SK-N-SH treated with all-trans-retinoic acid at 6 μM for 48 hours (cell line): ENCODE measurements around the gene PASK.

Experiments
- ATAC-seq: fragments of 200-7000 bp; cut with Tn5 transposase; 3 replicates; pipeline ENCODE4 v1.9.1; 2020; ENCODE audit warnings: mild to moderate bottlenecking, moderate library complexity
- ARNTL ChIP-seq: fragments of 450-650 bp; formaldehyde crosslinking; IDR thresholded peaks from 2 replicates; pipeline ENCODE4 v1.5.0; 2020; ENCODE audit warnings: low read depth, mild to moderate bottlenecking, moderate library complexity, borderline replicate concordance
- BACH2 ChIP-seq: fragments of 250-450 bp; sonication (Bioruptor Pico); IDR thresholded peaks from 2 replicates; pipeline ENCODE4 v1.9.0; 2021; ENCODE audit warnings: mild to moderate bottlenecking, borderline replicate concordance
- CSDC2 ChIP-seq: fragments of 250-450 bp; sonication (Bioruptor Pico); IDR thresholded peaks from 2 replicates; pipeline ENCODE4 v1.5.0; 2020; ENCODE audit warnings: mild to moderate bottlenecking, moderate library complexity
- ESRRG ChIP-seq: fragments of 250-450 bp; sonication (Bioruptor Pico); IDR thresholded peaks from 2 replicates; pipeline ENCODE4 v1.6.1; 2021; ENCODE audit warnings: mild to moderate bottlenecking
- GLIS3 ChIP-seq: fragments of 250-450 bp; sonication (Bioruptor Pico); IDR thresholded peaks from 2 replicates; pipeline ENCODE4 v1.5.0; 2020; ENCODE audit warnings: mild to moderate bottlenecking, moderate library complexity
- ISL1 ChIP-seq: fragments of 250-450 bp; sonication (Bioruptor Pico); IDR thresholded peaks from 2 replicates; pipeline ENCODE4 v2.1.2; 2022; ENCODE audit warnings: mild to moderate bottlenecking, moderate library complexity
- OSR1 ChIP-seq: fragments of 250-450 bp; sonication (Bioruptor Pico); IDR thresholded peaks from 2 replicates; pipeline ENCODE4 v1.8.0; 2022; ENCODE audit warnings: moderate library complexity, mild to moderate bottlenecking, inconsistent platforms
- RARB ChIP-seq: fragments of 250-450 bp; sonication (Bioruptor Pico); IDR thresholded peaks from 2 replicates; pipeline ENCODE4 v1.8.0; 2021; ENCODE audit warnings: mild to moderate bottlenecking, moderate library complexity
- TCF4 ChIP-seq: fragments of 250-450 bp; sonication (Bioruptor Pico); IDR thresholded peaks from 2 replicates; pipeline ENCODE4 v1.8.0; 2021; ENCODE audit warnings: mild to moderate bottlenecking, moderate library complexity, borderline replicate concordance
- ZC3H10 ChIP-seq: fragments of 250-450 bp; sonication (Bioruptor Pico); IDR thresholded peaks from 2 replicates; pipeline ENCODE4 v1.5.1; 2021; ENCODE audit warnings: mild to moderate bottlenecking, moderate library complexity
- ZFP3 ChIP-seq: fragments of 250-450 bp; sonication (Bioruptor Pico); IDR thresholded peaks from 2 replicates; pipeline ENCODE4 v1.5.0; 2020; ENCODE audit warnings: mild to moderate bottlenecking, moderate library complexity
- ZNF565 ChIP-seq: fragments of 450-650 bp; formaldehyde crosslinking; conservative IDR thresholded peaks from 2 replicates; pipeline ENCODE4 v1.5.0; 2020; ENCODE audit warnings: low read depth, mild to moderate bottlenecking, moderate library complexity
- ZNF70 ChIP-seq: fragments of 450-650 bp; formaldehyde crosslinking; IDR thresholded peaks from 2 replicates; pipeline ENCODE4 v1.5.0; 2020; ENCODE audit warnings: mild to moderate bottlenecking, moderate library complexity
- ZNF8 ChIP-seq: fragments of 450-650 bp; formaldehyde crosslinking; IDR thresholded peaks from 2 replicates; pipeline ENCODE4 v1.5.0; 2020; ENCODE audit warnings: mild to moderate bottlenecking, moderate library complexity
- TF ChIP-seq, protein P1 (sequence below): fragments of 250-450 bp; sonication (Bioruptor Pico); IDR thresholded peaks from 2 replicates; pipeline ENCODE4 v1.5.0; 2020; ENCODE audit warnings: mild to moderate bottlenecking, moderate library complexity
- TF ChIP-seq, protein P2 (sequence below): fragments of 250-450 bp; sonication (Bioruptor Pico); IDR thresholded peaks from 2 replicates; pipeline ENCODE4 v1.8.0; 2020; ENCODE audit warnings: mild to moderate bottlenecking, moderate library complexity, borderline replicate concordance
- TF ChIP-seq, protein P3 (sequence below): fragments of 250-450 bp; sonication (Bioruptor Pico); IDR thresholded peaks from 2 replicates; pipeline ENCODE4 v1.5.1; 2021; ENCODE audit warnings: mild to moderate bottlenecking, moderate library complexity
- TF ChIP-seq, protein P4 (sequence below): fragments of 250-450 bp; sonication (Bioruptor Pico); IDR thresholded peaks from 2 replicates; pipeline ENCODE4 v1.5.1; 2020; ENCODE audit warnings: low read depth, mild to moderate bottlenecking, moderate library complexity

PASK gene

DNA sequence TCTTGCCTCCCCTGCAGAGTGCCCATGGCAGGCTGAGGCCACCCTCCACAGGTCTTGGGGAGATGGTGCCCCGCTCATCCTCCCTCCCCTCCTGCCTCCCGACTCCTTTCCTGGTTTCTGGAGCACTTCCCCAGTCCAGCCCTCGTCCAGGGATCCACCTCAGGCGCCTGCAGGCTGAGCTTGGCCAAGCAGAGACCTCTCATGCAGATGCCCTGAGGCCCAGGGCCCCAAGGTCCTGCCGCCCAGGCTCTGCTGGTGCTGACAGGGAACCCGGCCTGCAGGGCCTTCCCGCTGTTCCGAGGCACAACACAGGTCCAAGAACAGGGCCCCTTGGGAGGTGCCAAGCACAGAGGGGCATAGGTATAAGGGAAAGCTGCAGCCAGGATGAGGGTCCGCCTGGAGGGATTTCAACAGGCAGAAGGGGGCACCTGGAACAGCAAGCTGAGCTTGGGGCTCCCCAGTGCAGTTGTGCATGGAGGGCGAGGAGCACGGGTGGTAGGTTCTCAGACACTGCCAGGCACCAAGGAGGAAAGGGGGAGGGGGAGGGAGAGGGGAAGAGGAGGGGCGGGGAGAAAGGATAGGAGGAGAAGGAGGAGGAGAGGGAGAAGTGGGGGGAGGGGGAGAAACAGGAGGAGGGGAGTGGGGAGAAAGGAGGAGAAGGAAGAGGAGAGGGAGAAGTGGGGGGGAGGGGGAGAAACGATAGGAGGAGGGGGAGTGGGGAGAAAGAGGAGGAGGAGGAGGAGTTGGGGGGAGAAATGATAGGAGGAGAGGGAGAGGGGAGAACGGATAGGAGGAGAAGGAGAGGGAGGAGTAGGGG, 38.0 kb upstream of the PASK start (continued):
- no peak for TF ChIP-seq OSR1 (CRISPR knock-in tag)
- no peak for TF ChIP-seq ARNTL (CRISPR knock-in tag)
- no peak for TF ChIP-seq CSDC2 (CRISPR knock-in tag)
- no peak for TF ChIP-seq ZFP3 (CRISPR knock-in tag)
- TF ChIP-seq BACH2 (CRISPR knock-in tag): no peak
- TF ChIP-seq, all 23 proteins: peak for 0

DNA sequence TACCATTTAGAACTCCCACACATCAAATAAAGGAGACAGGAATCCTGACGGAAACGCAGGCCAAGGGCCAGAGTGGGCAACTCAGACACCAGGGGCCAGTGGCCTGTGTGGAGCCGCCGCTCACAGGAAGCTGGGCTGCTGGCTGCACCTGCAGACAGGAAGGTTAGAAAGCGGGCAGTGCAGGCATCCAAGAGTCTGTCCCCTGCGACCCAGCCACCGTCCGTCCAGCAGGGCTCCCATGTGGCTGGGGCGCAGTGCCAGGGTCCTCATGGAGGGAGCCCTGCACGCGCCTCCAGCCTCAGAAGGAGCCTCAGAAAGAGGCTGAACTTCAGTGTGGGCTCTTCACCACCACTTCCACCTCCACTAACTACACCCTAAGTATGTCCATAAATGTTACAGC, 36.7 kb upstream of the PASK start:
- TF ChIP-seq ZFP3 (CRISPR knock-in tag) (no peak), OSR1 (CRISPR knock-in tag) (no peak), CSDC2 (CRISPR knock-in tag) (no peak), TCF4 (CRISPR knock-in tag) (no peak), ZNF565 (CRISPR knock-in tag) (no peak), ESRRG (no peak), ZNF70 (CRISPR knock-in tag) (no peak), ISL1 (CRISPR knock-in tag) (no peak), RARB (CRISPR knock-in tag) (no peak), GLIS3 (CRISPR knock-in tag) (no peak), ZNF8 (CRISPR knock-in tag) (no peak), ARNTL (CRISPR knock-in tag) (no peak), BACH2 (CRISPR knock-in tag) (no peak)
- TF ChIP-seq, protein P1, sequence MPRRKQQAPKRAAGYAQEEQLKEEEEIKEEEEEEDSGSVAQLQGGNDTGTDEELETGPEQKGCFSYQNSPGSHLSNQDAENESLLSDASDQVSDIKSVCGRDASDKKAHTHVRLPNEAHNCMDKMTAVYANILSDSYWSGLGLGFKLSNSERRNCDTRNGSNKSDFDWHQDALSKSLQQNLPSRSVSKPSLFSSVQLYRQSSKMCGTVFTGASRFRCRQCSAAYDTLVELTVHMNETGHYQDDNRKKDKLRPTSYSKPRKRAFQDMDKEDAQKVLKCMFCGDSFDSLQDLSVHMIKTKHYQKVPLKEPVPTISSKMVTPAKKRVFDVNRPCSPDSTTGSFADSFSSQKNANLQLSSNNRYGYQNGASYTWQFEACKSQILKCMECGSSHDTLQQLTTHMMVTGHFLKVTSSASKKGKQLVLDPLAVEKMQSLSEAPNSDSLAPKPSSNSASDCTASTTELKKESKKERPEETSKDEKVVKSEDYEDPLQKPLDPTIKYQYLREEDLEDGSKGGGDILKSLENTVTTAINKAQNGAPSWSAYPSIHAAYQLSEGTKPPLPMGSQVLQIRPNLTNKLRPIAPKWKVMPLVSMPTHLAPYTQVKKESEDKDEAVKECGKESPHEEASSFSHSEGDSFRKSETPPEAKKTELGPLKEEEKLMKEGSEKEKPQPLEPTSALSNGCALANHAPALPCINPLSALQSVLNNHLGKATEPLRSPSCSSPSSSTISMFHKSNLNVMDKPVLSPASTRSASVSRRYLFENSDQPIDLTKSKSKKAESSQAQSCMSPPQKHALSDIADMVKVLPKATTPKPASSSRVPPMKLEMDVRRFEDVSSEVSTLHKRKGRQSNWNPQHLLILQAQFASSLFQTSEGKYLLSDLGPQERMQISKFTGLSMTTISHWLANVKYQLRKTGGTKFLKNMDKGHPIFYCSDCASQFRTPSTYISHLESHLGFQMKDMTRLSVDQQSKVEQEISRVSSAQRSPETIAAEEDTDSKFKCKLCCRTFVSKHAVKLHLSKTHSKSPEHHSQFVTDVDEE: no peak
- TF ChIP-seq, protein P2, sequence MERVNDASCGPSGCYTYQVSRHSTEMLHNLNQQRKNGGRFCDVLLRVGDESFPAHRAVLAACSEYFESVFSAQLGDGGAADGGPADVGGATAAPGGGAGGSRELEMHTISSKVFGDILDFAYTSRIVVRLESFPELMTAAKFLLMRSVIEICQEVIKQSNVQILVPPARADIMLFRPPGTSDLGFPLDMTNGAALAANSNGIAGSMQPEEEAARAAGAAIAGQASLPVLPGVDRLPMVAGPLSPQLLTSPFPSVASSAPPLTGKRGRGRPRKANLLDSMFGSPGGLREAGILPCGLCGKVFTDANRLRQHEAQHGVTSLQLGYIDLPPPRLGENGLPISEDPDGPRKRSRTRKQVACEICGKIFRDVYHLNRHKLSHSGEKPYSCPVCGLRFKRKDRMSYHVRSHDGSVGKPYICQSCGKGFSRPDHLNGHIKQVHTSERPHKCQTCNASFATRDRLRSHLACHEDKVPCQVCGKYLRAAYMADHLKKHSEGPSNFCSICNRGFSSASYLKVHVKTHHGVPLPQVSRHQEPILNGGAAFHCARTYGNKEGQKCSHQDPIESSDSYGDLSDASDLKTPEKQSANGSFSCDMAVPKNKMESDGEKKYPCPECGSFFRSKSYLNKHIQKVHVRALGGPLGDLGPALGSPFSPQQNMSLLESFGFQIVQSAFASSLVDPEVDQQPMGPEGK: no peak
- TF ChIP-seq, all 23 proteins: peak for 0
- ATAC-seq: no peak

DNA sequence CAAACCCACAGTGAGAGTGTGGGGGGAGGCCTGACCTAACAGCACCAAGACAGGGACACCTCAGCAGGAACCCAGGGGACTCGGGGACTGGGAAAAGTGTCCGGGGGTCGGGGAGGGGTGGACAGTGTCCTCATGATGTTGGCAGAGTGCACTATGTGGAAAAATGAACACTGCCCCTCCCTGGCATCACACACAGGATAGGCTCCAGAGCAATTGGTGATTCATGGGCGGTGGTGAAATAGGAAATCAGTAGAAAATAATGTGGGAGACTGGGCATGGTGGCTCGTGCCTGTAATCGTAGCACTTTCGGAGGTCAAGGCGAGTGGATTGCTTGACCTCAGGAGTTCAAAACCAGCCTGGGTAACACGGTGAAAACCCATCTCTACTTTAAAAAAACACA, 35.6 kb upstream of the PASK start:
- ATAC-seq: no peak
- TF ChIP-seq ZFP3 (CRISPR knock-in tag) (no peak), BACH2 (CRISPR knock-in tag) (no peak), ZC3H10 (CRISPR knock-in tag) (no peak), CSDC2 (CRISPR knock-in tag) (no peak), ARNTL (CRISPR knock-in tag) (no peak)
- TF ChIP-seq, protein P3, sequence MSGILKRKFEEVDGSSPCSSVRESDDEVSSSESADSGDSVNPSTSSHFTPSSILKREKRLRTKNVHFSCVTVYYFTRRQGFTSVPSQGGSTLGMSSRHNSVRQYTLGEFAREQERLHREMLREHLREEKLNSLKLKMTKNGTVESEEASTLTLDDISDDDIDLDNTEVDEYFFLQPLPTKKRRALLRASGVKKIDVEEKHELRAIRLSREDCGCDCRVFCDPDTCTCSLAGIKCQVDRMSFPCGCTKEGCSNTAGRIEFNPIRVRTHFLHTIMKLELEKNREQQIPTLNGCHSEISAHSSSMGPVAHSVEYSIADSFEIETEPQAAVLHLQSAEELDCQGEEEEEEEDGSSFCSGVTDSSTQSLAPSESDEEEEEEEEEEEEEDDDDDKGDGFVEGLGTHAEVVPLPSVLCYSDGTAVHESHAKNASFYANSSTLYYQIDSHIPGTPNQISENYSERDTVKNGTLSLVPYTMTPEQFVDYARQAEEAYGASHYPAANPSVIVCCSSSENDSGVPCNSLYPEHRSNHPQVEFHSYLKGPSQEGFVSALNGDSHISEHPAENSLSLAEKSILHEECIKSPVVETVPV (CRISPR knock-in tag): no peak
- TF ChIP-seq, protein P4, sequence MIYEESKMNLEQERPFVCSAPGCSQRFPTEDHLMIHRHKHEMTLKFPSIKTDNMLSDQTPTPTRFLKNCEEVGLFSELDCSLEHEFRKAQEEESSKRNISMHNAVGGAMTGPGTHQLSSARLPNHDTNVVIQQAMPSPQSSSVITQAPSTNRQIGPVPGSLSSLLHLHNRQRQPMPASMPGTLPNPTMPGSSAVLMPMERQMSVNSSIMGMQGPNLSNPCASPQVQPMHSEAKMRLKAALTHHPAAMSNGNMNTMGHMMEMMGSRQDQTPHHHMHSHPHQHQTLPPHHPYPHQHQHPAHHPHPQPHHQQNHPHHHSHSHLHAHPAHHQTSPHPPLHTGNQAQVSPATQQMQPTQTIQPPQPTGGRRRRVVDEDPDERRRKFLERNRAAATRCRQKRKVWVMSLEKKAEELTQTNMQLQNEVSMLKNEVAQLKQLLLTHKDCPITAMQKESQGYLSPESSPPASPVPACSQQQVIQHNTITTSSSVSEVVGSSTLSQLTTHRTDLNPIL (CRISPR knock-in tag): no peak

DNA sequence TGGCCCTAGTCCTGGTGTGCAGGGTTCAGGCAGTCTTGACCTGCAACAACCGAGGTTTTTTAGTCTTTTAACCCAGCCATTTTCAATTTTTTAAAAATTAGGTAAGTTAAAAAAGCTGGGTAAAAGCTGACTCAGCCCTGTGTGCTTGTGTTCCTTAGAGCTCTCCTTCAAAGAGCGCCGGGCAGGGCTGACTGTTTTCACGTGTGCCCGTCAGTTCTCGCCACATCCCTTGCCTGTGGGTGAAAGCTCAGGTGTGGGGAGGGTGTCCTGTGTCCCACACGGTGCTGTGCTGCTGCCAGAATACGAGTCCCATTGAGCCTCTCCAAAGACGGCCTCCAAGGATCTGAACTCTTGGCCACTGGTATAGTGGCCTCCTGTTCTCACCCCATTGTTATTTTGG, 33.9 kb upstream of the PASK start:
- no peak for TF ChIP-seq ESRRG
- TF ChIP-seq ZFP3 (CRISPR knock-in tag): no peak
- TF ChIP-seq, protein P1: no peak
- TF ChIP-seq CSDC2 (CRISPR knock-in tag): no peak
- TF ChIP-seq ZNF8 (CRISPR knock-in tag): no peak
- TF ChIP-seq ZC3H10 (CRISPR knock-in tag): no peak
- TF ChIP-seq GLIS3 (CRISPR knock-in tag): no peak
- no peak for TF ChIP-seq OSR1 (CRISPR knock-in tag)
- no peak for ATAC-seq
